ENCODE measurements around the gene SHISA7. TPM values are rescaled to one million over a fixed set of nuclear protein-coding genes. Genes with fewer than 3 reads are reported as not detected.

The SHISA7 gene
- total RNA-seq, 1 donor from 2014 or later: 0.21 TPM

GRCh38 chr19:55454787-55455243, 11.7 kb upstream of the SHISA7 start:
- H3K9me3 Mint-ChIP-seq: no peaks in the 10 kb centered on the region
- H3K27ac Mint-ChIP-seq: no peak overlapping the region
- H4K20me1 ChIP-seq (ENCODE audit: low read depth): peaks cover 20% of the 10 kb centered on the region
- H3K4me1 ChIP-seq: peaks cover 14% of the 10 kb centered on the region
- peak; percentile 71 for DNase-seq (ENCODE audit: low spot score)
- H3K4me1 Mint-ChIP-seq: peaks cover 30% of the 10 kb centered on the region
- no peak overlapping the region for H3K4me2 ChIP-seq
- no peaks in the 10 kb centered on the region for H3K9me3 ChIP-seq (ENCODE audit: low read depth)
- H3K4me3 Mint-ChIP-seq: no peak overlapping the region
- H3K27ac ChIP-seq: no peak overlapping the region
- TF ChIP-seq EZH2phosphoT487 (IDR thresholded peaks at IDR 0.05): no peak
- peak; percentile 78 for TF ChIP-seq CTCF (IDR thresholded peaks at IDR 0.05)
- peaks cover 35% of the 10 kb centered on the region for H3K27me3 ChIP-seq
- no peak overlapping the region for H2AFZ ChIP-seq (replicated peaks)
- peaks cover 17% of the 10 kb centered on the region for H3F3A ChIP-seq (ENCODE audit: low read depth)
- H3K9ac ChIP-seq: no peak overlapping the region
- peaks cover 24% of the 10 kb centered on the region for H3K27me3 Mint-ChIP-seq (ENCODE audit: insufficient read depth, low read depth)
- H3K36me3 Mint-ChIP-seq: no peaks in the 10 kb centered on the region
- no peak overlapping the region for H3K4me3 ChIP-seq
- no peaks in the 10 kb centered on the region for H3K36me3 ChIP-seq
- no peaks in the 10 kb centered on the region for H3K79me2 ChIP-seq (ENCODE audit: low read depth)

GRCh38 chr19:55453511-55454260, 10.6 kb upstream of the SHISA7 start:
- H3K27ac ChIP-seq: no peak overlapping the region
- H3K4me2 ChIP-seq: no peak overlapping the region
- H2AFZ ChIP-seq (replicated peaks): no peak overlapping the region
- no peaks in the 10 kb centered on the region for H3K36me3 ChIP-seq
- no peaks in the 10 kb centered on the region for H3K79me2 ChIP-seq (ENCODE audit: low read depth)
- no peak overlapping the region for H3K27ac Mint-ChIP-seq
- H3K4me3 ChIP-seq: no peak overlapping the region
- no peaks in the 10 kb centered on the region for H3K9me3 ChIP-seq (ENCODE audit: low read depth)
- peaks cover 21% of the 10 kb centered on the region for H3K4me1 Mint-ChIP-seq
- H3K36me3 Mint-ChIP-seq: no peaks in the 10 kb centered on the region
- peaks cover 11% of the 10 kb centered on the region for H3K4me1 ChIP-seq
- DNase-seq (ENCODE audit: low spot score): no peak
- H3F3A ChIP-seq (ENCODE audit: low read depth): peaks cover 14% of the 10 kb centered on the region
- no peak overlapping the region for H3K9ac ChIP-seq
- H3K27me3 ChIP-seq: peaks cover 46% of the 10 kb centered on the region
- TF ChIP-seq EZH2 (IDR thresholded peaks at IDR 0.05): no peak
- no peak for TF ChIP-seq CTCF (IDR thresholded peaks at IDR 0.05)
- TF ChIP-seq EZH2phosphoT487 (IDR thresholded peaks at IDR 0.05): no peak
- H4K20me1 ChIP-seq (ENCODE audit: low read depth): peaks cover 20% of the 10 kb centered on the region
- H3K9me3 Mint-ChIP-seq: no peaks in the 10 kb centered on the region
- peaks cover 26% of the 10 kb centered on the region for H3K27me3 Mint-ChIP-seq (ENCODE audit: insufficient read depth, low read depth)
- peak overlapping the region; percentile 63 for H3K4me3 Mint-ChIP-seq

- Histone ChIP-seq H3K4me3 (peak overlapping the region; percentile 53), H3K27me3 (peaks cover 54% of the 10 kb centered on the region), H4K20me1 (ENCODE audit: low read depth) (peaks cover 20% of the 10 kb centered on the region), H3K36me3 (no peaks in the 10 kb centered on the region), H3K4me2 (peak overlapping the region; percentile 90), H3K79me2 (ENCODE audit: low read depth) (no peaks in the 10 kb centered on the region), H3F3A (ENCODE audit: low read depth) (peaks cover 14% of the 10 kb centered on the region), H3K4me1 (peaks cover 11% of the 10 kb centered on the region), H3K9ac (no peak overlapping the region), H2AFZ (replicated peaks) (no peak overlapping the region), H3K9me3 (ENCODE audit: low read depth) (no peaks in the 10 kb centered on the region), H3K27ac (no peak overlapping the region)
- Mint-ChIP-seq H3K4me1 (peaks cover 15% of the 10 kb centered on the region), H3K27ac (no peak overlapping the region), H3K36me3 (no peaks in the 10 kb centered on the region), H3K9me3 (no peaks in the 10 kb centered on the region), H3K27me3 (ENCODE audit: insufficient read depth, low read depth) (peaks cover 26% of the 10 kb centered on the region), H3K4me3 (peak overlapping the region; percentile 63)
- peak; percentile 94 for DNase-seq (ENCODE audit: low spot score)
- TF ChIP-seq EZH2phosphoT487 (IDR thresholded peaks at IDR 0.05) (no peak), CTCF (IDR thresholded peaks at IDR 0.05) (no peak), EZH2 (IDR thresholded peaks at IDR 0.05) (no peak)
Observed at GRCh38 chr19:55452749-55453346, 9.7 kb upstream of the SHISA7 start.
